K562 (cell line): ENCODE results near the gene LINGO3. TPM values are rescaled to one million over a fixed set of nuclear protein-coding genes. Genes with fewer than 3 reads are reported as not detected.

Source experiments
- ATAC-seq: fragments of 200-7000 bp; cut with Tn5 transposase; 3 replicates; pipeline ENCODE4 v1.9.1; 2020; ENCODE audit warnings: moderate library complexity
- BruUV-seq: library from RNA; stranded (reverse); fragments of 400-500 nt; replicated peaks from 2 replicates; lab custom pipeline; 2021; lab: Mats Ljungman, UMichigan
- CTCF ChIA-PET: fragments of 300-600 bp; formaldehyde crosslinking; extraction: SDS; loops from one replicate; lab custom pipeline; 2021; ENCODE audit warnings: low intra/inter-chr PET ratio; lab: Yijun Ruan, JAX
- POLR2A ChIA-PET: fragments of 300-600, 350-650 bp; sonication (Branson Sonifier 250); formaldehyde crosslinking; extraction: SDS; loops from one replicate; lab custom pipeline; 2021; ENCODE audit warnings: antibody characterized with exemption, inconsistent platforms; lab: Yijun Ruan, JAX
- DNase-seq, 4 experiments: peaks; one replicate each; pipeline versions ENCODE4 v3.0.0 to v3.0.0-alpha.2; 2011 to 2018; ENCODE audit warnings: low spot score in 3 of 4, mixed read lengths in 3 of 4; ENCODE audit errors: extremely low read depth in 1 of 4
- FAIRE-seq: peaks from 2 replicates; lab custom pipeline; 2011; peaks lifted over from hg19 to GRCh38; lab: Jason Lieb, UNC
- H2AFZ ChIP-seq: 2 replicates; pipeline ENCODE4 v1.6.0; 2011; ENCODE audit warnings: low read depth, low read length, control low read depth, inconsistent platforms
- H3K27ac ChIP-seq: fragments of 200-600 bp; 3 replicates; pipeline ENCODE4 v1.8.0; 2011; ENCODE audit warnings: low read depth, mild to moderate bottlenecking, control low read depth, inconsistent platforms, low read length, moderate library complexity, mixed read lengths; ENCODE audit errors: extremely low read depth
- H3K27me3 ChIP-seq, 2 experiments: fragments of 300-600 bp in 1 of 2; 2 replicates in 1 of 2; 3 replicates in 1 of 2; pipeline versions ENCODE4 v1.6.0 to v1.8.0; 2011; ENCODE audit warnings: inconsistent platforms in 2 of 2, low read length in 2 of 2, mild to moderate bottlenecking in 1 of 2, mixed read lengths in 1 of 2, moderate library complexity in 1 of 2; ENCODE audit not compliant: control insufficient read depth in 2 of 2, insufficient read depth in 2 of 2
- H3K36me3 ChIP-seq: fragments of 300-600 bp; 3 replicates; pipeline ENCODE4 v1.8.0; 2011; ENCODE audit warnings: mild to moderate bottlenecking, low read length, inconsistent platforms; ENCODE audit not compliant: control insufficient read depth, insufficient read depth
- H3K4me1 ChIP-seq, 2 experiments: fragments of 200-600 bp in 1 of 2; replicated peaks in 1 of 2; 2 replicates in 1 of 2; 3 replicates in 1 of 2; pipeline versions ENCODE4 v1.5.1 to v1.8.0; 2011; ENCODE audit warnings: inconsistent platforms in 2 of 2, low read length in 2 of 2, mild to moderate bottlenecking in 1 of 2, mixed read lengths in 1 of 2, moderate library complexity in 1 of 2; ENCODE audit not compliant: control insufficient read depth in 2 of 2, insufficient read depth in 2 of 2
- H3K4me2 ChIP-seq: 2 replicates; pipeline ENCODE4 v1.6.1; 2011; ENCODE audit warnings: low read length, control low read depth, inconsistent platforms, mixed read lengths; ENCODE audit not compliant: insufficient read depth
- H3K4me3 ChIP-seq: fragments of 200-600 bp; sonication (generic), shearing (Covaris generic); 2 replicates; pipeline ENCODE4 v1.5.1; 2016; ENCODE audit warnings: control low read depth, inconsistent platforms
- H3K79me2 ChIP-seq: fragments of 200-600 bp; 3 replicates; pipeline ENCODE4 v1.8.0; 2011; ENCODE audit warnings: low read length, inconsistent platforms; ENCODE audit not compliant: control insufficient read depth, insufficient read depth
- H3K9ac ChIP-seq, 2 experiments: 2 replicates each; pipeline versions ENCODE4 v1.6.0 to v1.6.1; 2011; ENCODE audit warnings: low read depth in 2 of 2, low read length in 2 of 2, control low read depth in 1 of 2, inconsistent platforms in 1 of 2, mild to moderate bottlenecking in 1 of 2, mixed read lengths in 1 of 2; ENCODE audit not compliant: insufficient read depth in 1 of 2
- H3K9me1 ChIP-seq: one replicate; pipeline ENCODE4 v1.6.0; 2011; ENCODE audit warnings: inconsistent platforms, mild to moderate bottlenecking, low read length, moderate library complexity; ENCODE audit not compliant: control insufficient read depth, insufficient read depth
- H3K9me3 ChIP-seq: replicated peaks from 2 replicates; pipeline ENCODE4 v1.5.1; 2011; ENCODE audit warnings: low read depth, low read length, inconsistent platforms; ENCODE audit not compliant: control insufficient read depth, insufficient read depth
- H4K20me1 ChIP-seq: replicated peaks from 2 replicates; pipeline ENCODE4 v1.6.1; 2011; ENCODE audit warnings: low read length, inconsistent platforms, mixed read lengths; ENCODE audit not compliant: control insufficient read depth, insufficient read depth
- FOXM1 ChIP-seq, 2 experiments: fragments of 450-650 bp in 1 of 2; sonication (generic) in 1 of 2; formaldehyde crosslinking in 1 of 2; IDR thresholded peaks; 2 replicates each; pipeline versions ENCODE4 v1.6.1 to v1.9.0; 2017 to 2022; ENCODE audit warnings: low read depth in 2 of 2, mild to moderate bottlenecking in 2 of 2, missing genetic modification reagents in 1 of 2, moderate library complexity in 1 of 2
- FOXP4 ChIP-seq: sonication (generic); formaldehyde crosslinking; IDR thresholded peaks from 2 replicates; pipeline ENCODE4 v1.8.0; 2022; ENCODE audit warnings: mild to moderate bottlenecking, missing genetic modification reagents, borderline replicate concordance
- POLR2AphosphoS5 ChIP-seq: IDR thresholded peaks from 2 replicates; pipeline ENCODE4 v1.6.1; 2011; ENCODE audit warnings: mild to moderate bottlenecking, low read depth, low read length, moderate library complexity; ENCODE audit not compliant: control insufficient read depth, insufficient read depth
- POLR2G ChIP-seq: fragments of 200-400 bp; formaldehyde crosslinking; IDR thresholded peaks from 2 replicates; pipeline ENCODE4 v1.6.1; 2017; ENCODE audit warnings: low read depth, mild to moderate bottlenecking, antibody characterized with exemption, low read length, moderate library complexity
- RBFOX2 ChIP-seq: fragments of 200-400 bp; formaldehyde crosslinking; IDR thresholded peaks from 2 replicates; pipeline ENCODE4 v1.6.1; 2017; ENCODE audit warnings: low read depth, mild to moderate bottlenecking, low read length, moderate library complexity
- ZNF133 ChIP-seq: fragments of 250-450 bp; sonication (Bioruptor Pico); IDR thresholded peaks from 2 replicates; pipeline ENCODE4 v1.4.0; 2020; ENCODE audit warnings: mild to moderate bottlenecking
- ZNF75A ChIP-seq: fragments of 450-650 bp; formaldehyde crosslinking; IDR thresholded peaks from 2 replicates; pipeline ENCODE4 v1.4.0; 2020; ENCODE audit warnings: mild to moderate bottlenecking
- WGBS: fragments of 100-300 bp; shearing (Covaris generic); methylation state at CpG from one replicate; pipeline ENCODE4 v1.1.6; 2016; ENCODE audit warnings: low coverage, mixed read lengths; ENCODE audit not compliant: insufficient coverage; ENCODE audit errors: missing lambda C conversion rate; 5-methylcytosine and 5-hydroxymethylcytosine counted together
- in situ Hi-C: fragments of 300-500 bp; cut with MboI; formaldehyde crosslinking; loops from 4 replicates; pipeline ENCODE4 v1.15.0; 2018; ENCODE audit warnings: inconsistent platforms, mixed read lengths
- intact Hi-C: fragments of 100-400 bp; cut with micrococcal nuclease; formaldehyde crosslinking; loops from 2 replicates; pipeline ENCODE4 v1.14.2; 2022
- polyA plus RNA-seq, 8 experiments: library from polyadenylated mRNA; depleted of rRNA in 4 of 8; stranded (reverse) in 5 of 8; unstranded in 3 of 8; fragments of >200 nt; fragmentation: Nextera tagmentation in 2 of 8; fragmentation: Illumina TruSeq in 1 of 8; extraction: Ambion mirVana in 2 of 8; extraction: Trizol in 1 of 8; gene quantifications; 2 replicates each; pipeline versions ENCODE4 v1.2.1 to v1.2.3, GENCODE V29; 2011 to 2014; ENCODE audit warnings: inconsistent platforms in 1 of 8, missing spikeins in 1 of 8
- total RNA-seq, 7 experiments: library from RNA; depleted of rRNA in 6 of 7; stranded (reverse); fragments of >200 nt in 6 of 7; fragmentation: Illumina TruSeq in 2 of 7; extraction: Trizol in 2 of 7; gene quantifications; 2 replicates each; pipeline versions ENCODE4 v1.2.1 to v1.2.3, GENCODE V29; 2011 to 2021; ENCODE audit warnings: low replicate concordance in 1 of 7

LINGO3 gene
- total and polyA plus RNA-seq, 9 of the 15 experiments (the other 6 are each of a cell fraction or from before 2014, with no cell fraction given) = 0.03 to 0.05 (median 0.03) TPM; not detected in 6

GRCh38 chr19:2325281-2326046 is 17.5 kb upstream of the LINGO3 start:
- ATAC-seq = no peak
- BruUV-seq = no TSS peak
- TF ChIP-seq FOXP4 = no peak
- peak; percentile 7; the same call in 1 of the 2 replicates for TF ChIP-seq POLR2AphosphoS5
- no peak for TF ChIP-seq FOXM1 (IDR thresholded peaks at IDR 0.05; ENCODE audit: low read depth)
- TF ChIP-seq FOXM1 (CRISPR knock-in tag; IDR thresholded peaks at IDR 0.05; ENCODE audit: low read depth) = no peak
- TF ChIP-seq ZNF133 = no peak
- peak; percentile 41; the same call in 1 of the 2 replicates for TF ChIP-seq POLR2G
- TF ChIP-seq RBFOX2 = peak; percentile 49
- no peak for TF ChIP-seq ZNF75A (CRISPR knock-in tag)
- H3K4me1 ChIP-seq = peaks cover 16 to 63% of the 10 kb centered on the region in 2 experiments; a peak in 4 of 5 replicates
- no peak for DNase-seq
- H3K9me3 ChIP-seq = no peaks in the 10 kb centered on the region
- H3K36me3 ChIP-seq = peaks cover 60% of the 10 kb centered on the region
- ChIA-PET POLR2A (interaction anchor here (0.7 to 1.0 kb wide), 2 partner anchors 14 to 68 kb away, joined by 3 to 5 read pairs; no protein-coding TSS in a partner anchor), CTCF (no interaction called here)
- H3K9ac ChIP-seq = peak overlapping the region in 1 of 2 experiments; percentile 36; a peak in 2 of 4 replicates
- no peak for FAIRE-seq
- 93% methylated on average over 24 of the region's 29 CpGs for WGBS
- H3K79me2 ChIP-seq = peaks cover 55% of the 10 kb centered on the region
- no peak overlapping the region for H3K4me3 ChIP-seq
- no peaks in the 10 kb centered on the region for H3K9me1 ChIP-seq
- intact Hi-C loops = loop anchor here (10.0 kb wide), 1 partner anchor 59 kb away; no protein-coding TSS in a partner anchor
- in situ Hi-C loops = no loop called here
- no peaks in the 10 kb centered on the region for H4K20me1 ChIP-seq
- no peaks in the 10 kb centered on the region for H3K27me3 ChIP-seq
- no peak overlapping the region for H2AFZ ChIP-seq
- no peak overlapping the region for H3K27ac ChIP-seq
- H3K4me2 ChIP-seq = no peak overlapping the region
